HG02852 (cell line): ENCODE results near the gene HACD3.
"Not testable (repeated sequence)": the region's sequence is repeated elsewhere in the genome, so short reads cannot be mapped to it uniquely, and the experiment has no call there.

ENCODE experiments used
- ATAC-seq: cut with Tn5 transposase; IDR thresholded peaks from one replicate; pipeline ENCODE4 v1.9.1; 2021; ENCODE audit warnings: mild to moderate bottlenecking, moderate library complexity; ENCODE audit not compliant: unreplicated experiment

HACD3 gene

DNA sequence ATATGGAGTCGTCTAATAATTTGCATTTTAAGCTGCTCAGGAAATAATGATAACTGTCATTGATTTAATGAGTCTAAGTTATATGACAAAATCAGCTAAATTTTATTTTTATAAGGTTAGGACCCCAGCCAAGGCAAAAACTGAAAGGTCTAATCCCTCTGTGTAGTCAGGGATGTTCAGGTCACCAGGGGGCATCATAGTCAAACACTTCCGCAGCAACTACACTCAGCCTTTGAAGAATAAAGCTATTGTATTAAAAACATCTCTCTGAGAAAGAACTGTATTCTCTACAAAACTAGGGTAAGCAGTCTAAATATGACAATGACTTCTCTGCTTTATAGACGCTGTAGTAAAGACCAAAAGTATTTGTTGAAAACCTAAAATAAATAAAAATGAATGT lies 65.7 kb downstream of the HACD3 start:
- ATAC-seq: no peak

DNA sequence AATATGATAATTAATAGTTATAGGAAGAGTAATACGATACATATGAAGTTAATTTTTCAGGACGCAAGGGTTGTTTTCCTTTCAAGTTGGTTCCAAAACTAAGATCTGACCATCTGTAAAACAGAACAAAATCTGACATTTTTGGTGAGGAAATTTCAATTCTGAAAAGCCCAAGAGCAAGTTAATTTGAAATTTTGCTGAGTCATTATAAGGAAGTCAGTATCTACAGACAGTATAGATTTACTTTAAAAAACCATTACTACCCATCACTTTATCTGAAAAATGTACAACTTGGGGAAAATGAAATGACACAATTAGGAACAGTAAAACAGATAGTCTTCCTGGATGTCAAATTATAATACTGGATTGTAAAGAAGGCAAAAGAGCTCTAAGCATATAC lies 68.2 kb downstream of the HACD3 start:
- no peak for ATAC-seq

- ATAC-seq: no peak
Observed at GRCh38 chr15:65599677-65600076, 69.4 kb downstream of the HACD3 start.

DNA sequence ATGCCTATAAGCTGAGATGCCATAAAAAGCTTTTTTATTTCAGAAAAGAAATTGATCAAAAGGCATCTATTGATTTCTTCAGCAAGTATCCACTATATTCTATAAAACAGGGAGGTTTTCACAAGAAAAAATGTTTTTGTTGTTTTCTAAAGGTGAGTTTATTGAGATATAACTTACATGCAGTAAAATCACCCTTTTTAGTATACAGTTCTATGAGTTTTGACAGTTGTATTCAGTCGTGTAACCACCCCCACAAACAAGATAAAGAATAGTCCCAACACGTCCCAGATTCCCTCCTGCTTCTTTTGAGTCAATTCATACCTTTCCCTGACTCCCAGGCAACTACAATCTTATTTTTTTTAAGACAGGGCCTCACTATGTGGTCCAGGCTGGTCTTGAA lies 72.9 kb downstream of the HACD3 start:
- no peak for ATAC-seq

- no peak for ATAC-seq
Observed at GRCh38 chr15:65603559-65603958, 73.3 kb downstream of the HACD3 start.

- ATAC-seq: peak; percentile 97
Observed at GRCh38 chr15:65610871-65611718, 80.8 kb downstream of the HACD3 start, which contains the start of gene INTS14. TSS of gene INTS14 (minus strand) at chr15:65611131. CDS start at chr15:65607380, 3,751 bp downstream.

DNA sequence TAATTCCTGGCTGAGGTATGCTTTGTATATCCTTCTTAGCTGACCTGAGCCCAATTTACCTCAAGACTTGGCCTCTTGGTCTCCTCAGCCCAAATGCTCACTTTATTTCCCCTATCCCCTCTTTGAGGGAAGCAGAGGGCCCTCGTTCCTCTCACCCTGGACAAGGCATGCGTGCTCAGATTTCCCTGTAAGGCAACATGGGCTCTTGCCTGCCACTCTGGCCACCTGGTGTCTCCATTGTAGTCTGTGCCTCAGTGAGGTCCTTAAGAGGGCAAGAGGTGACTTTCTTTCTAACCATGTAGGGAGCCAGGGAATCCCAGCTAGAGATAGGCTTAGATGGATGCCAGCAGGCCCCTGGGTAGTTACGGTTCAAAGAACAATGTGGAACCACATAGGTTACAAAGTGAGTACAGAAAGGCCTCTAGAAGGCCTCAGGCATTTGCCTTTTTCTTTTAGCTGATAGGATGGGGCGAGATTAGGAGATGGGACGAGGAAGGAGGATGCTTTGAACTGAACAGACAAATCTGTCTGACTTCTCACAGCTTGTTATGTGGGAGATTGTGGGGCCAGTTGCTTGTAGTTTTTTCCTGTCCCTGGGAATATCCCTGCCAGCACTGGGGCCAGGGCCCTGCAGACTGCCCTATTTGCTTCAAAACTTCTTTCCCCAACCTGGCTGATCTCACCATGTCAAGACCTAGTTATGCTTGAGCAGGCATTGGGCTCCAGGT lies 81.8 kb downstream of the HACD3 start:
- ATAC-seq: no peak

DNA sequence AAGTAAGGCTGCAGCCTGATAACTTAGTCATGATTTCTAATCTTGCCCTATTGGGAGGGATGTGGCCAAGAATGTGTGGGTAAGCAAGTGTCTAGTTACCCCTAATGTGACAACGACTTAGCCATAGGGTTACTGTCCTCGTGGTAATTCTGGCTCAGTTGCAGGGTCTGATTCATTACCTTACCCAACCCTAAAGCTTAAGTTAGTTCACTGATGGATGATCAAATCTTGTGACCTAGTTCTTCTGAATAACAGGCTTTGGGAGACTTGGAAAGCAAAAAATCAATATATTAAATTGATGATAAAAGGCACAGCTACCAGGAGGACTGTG lies 82.3 kb downstream of the HACD3 start:
- no peak for ATAC-seq

- ATAC-seq: no peak
Observed at GRCh38 chr15:65612949-65613744, 82.9 kb downstream of the HACD3 start.

GRCh38 chr15:65615887-65616286 lies 85.6 kb downstream of the HACD3 start:
- not testable (repeated sequence) for ATAC-seq

GRCh38 chr15:65618560-65619109 lies 88.4 kb downstream of the HACD3 start:
- ATAC-seq: no peak

- no peak for ATAC-seq
Observed at GRCh38 chr15:65619626-65620290, 89.5 kb downstream of the HACD3 start.

DNA sequence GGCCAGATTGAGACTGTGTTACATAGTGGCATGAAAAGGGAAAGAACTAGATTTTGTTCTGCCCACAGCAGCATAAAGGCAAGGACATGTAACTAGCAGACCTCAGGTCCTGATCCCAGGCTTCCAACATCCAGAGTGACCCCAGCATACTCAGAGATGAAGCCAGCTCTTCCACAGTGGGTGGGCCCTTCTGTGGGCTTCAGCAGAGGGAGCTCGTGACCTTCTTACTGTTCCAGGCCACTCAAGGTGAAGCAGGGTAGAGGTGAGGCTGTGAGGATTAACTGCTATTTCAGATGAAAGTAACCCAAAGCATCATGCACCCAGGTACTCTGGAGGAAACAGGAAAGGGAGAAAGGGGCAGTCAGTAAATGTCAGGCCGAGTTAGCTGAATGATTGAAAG lies 90.6 kb downstream of the HACD3 start:
- ATAC-seq: no peak

- no peak for ATAC-seq
Observed at GRCh38 chr15:65621638-65622037, 91.4 kb downstream of the HACD3 start, which contains the start of gene SLC24A1. TSS of gene SLC24A1 (plus strand) at chr15:65621938. CDS start at chr15:65624081, 2,143 bp downstream.

DNA sequence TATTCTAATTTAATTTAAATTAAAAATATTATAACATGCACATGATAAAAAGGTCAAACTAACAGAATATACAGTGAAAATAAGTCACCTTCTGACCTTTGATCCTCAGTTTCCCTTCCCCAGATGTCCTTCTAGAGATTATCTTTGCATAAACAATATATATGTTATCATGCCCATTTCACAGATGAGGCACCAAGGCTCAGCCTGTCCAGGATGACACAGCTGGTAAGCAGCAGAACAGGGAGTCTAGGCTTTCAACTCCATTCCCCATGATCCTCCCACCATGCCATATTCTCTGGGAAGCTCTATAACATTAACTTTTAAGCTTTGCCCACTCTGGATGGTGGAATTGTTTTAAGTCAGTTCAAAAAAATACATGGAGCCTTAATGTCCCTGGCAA lies 92.8 kb downstream of the HACD3 start:
- ATAC-seq: no peak

- no peak for ATAC-seq
Observed at GRCh38 chr15:65626856-65627255, 96.6 kb downstream of the HACD3 start.
